ENCODE measurements around the gene TVP23C. TPM values are rescaled to one million over a fixed set of nuclear protein-coding genes. Genes with fewer than 3 reads are reported as not detected.

TVP23C gene
- total RNA-seq, 1 experiment from 2014 or later = 14.1 TPM

DNA sequence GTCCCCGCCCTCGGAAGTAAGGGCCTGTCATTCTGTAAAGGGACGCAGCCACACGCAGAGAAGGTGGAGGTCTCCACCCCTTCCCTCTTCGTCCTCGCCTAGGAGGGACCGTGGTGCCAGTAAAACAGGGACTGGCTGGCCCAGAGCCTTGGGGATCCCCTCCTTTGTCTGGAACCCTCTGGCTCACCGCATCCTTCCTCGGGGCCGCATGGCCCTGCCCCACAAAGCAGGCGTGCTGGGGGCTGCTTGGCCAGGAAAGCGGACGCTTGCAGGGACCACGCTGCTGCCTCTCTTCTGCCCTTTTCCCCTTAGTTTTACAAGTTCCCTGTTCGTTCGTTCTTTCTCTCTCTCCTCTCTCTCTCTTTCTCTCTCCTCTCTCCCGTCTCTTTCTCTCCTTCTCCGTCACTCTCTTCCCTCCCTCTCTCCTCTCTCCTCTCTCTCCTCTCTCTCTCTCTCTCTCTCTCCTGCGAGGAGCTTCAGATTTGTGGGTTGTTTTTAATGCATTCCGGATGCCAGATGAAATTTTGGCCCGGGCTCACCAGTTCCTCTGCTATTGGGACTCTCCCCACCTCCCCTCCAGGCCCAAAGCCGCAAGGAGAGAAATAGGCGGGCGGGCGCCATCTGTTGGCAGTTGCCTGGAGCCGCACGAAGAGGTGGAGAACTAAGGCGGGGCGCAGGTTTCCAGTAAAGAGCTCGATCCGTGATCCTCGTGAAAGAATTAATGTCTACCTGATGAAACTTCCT lies 60.7 kb downstream of the TVP23C start (continued):
- TF ChIP-seq REST (IDR thresholded peaks at IDR 0.05; ENCODE audit: low read depth) = no peak
- TF ChIP-seq SP1 (IDR thresholded peaks at IDR 0.05; ENCODE audit: low read depth) = no peak

DNA sequence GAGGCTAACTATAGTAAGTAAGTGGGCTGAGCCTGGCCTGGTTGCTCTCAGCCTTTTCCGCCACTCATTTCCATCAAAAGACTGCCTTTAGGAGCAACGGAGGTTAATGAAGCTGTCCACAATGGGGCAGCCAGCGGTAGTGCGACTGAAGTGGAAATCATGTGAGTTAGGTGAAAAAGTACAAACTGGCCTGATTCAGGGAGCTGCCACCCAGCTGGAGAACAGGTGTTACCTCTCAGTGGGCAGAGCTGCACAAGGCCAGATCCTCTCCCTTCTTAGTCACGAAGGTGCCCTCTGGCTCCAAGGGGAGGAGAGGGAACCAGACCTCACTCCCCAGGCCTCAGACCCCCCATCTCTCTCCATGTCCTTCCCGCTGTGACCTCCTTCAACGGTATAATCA lies 61.5 kb downstream of the TVP23C start:
- Histone ChIP-seq H2AFZ (ENCODE audit: low read depth, low read length, poor library complexity, severe bottlenecking) (no peak overlapping the region), H3K79me2 (ENCODE audit: insufficient read depth, low read length) (no peaks in the 10 kb centered on the region), H3K9ac (ENCODE audit: low read length) (no peak overlapping the region), H3K4me3 (replicated peaks in 1 of 2; ENCODE audit: low read depth in 1 of 2, low read length in 2 of 2) (no peak overlapping the region), H4K20me1 (ENCODE audit: insufficient read depth) (no peaks in the 10 kb centered on the region), H3K4me1 (ENCODE audit: control insufficient read depth in 1 of 2, insufficient read depth in 2 of 2, low read length in 2 of 2) (peaks cover 3 to 5% of the 10 kb centered on the region in 2 experiments; a peak in 3 of 4 replicates), H3K27ac (ENCODE audit: low read depth, low read length) (no peak overlapping the region), H3K36me3 (ENCODE audit: control insufficient read depth in 1 of 2, insufficient read depth in 2 of 2, low read length in 2 of 2) (no peaks in the 10 kb centered on the region), H3K9me3 (ENCODE audit: control insufficient read depth in 1 of 2, insufficient read depth in 1 of 2, low read depth in 1 of 2, low read length in 2 of 2) (no peaks in the 10 kb centered on the region), H3K27me3 (ENCODE audit: insufficient read depth, low read length) (no peaks in the 10 kb centered on the region), H3K4me2 (ENCODE audit: low read length) (no peak overlapping the region), H3K9me2 (ENCODE audit: insufficient read depth) (no peaks in the 10 kb centered on the region)
- ChIA-PET POLR2A (no interaction called here), RAD21 (ENCODE audit: low non-redundant PET in 1 of 2, low total read pairs in 2 of 2, uncharacterized antibody in 2 of 2, unreplicated experiment in 2 of 2) (no interaction called here), CTCF (interaction anchor here (0.7 kb wide), 1 partner anchor 244 kb away, joined by 3 read pairs; no protein-coding TSS in a partner anchor)
- intact Hi-C loops (cut with micrococcal nuclease) = no loop called here
- DNase-seq (ENCODE audit: low read depth, low spot score) (no peak), ATAC-seq (no peak)
- BruUV-seq (replicated peaks) = no TSS peak
- TF ChIP-seq CBX3 (IDR thresholded peaks at IDR 0.05; ENCODE audit: low read depth) = no peak
- TF ChIP-seq ZFX (IDR thresholded peaks at IDR 0.05) = no peak
- TF ChIP-seq EZH2 (IDR thresholded peaks at IDR 0.05) = no peak
- no peak for TF ChIP-seq SRF (IDR thresholded peaks at IDR 0.05; ENCODE audit: low read depth)
- TF ChIP-seq JUND (IDR thresholded peaks at IDR 0.05) = no peak
- no peak for TF ChIP-seq POLR2AphosphoS5 (IDR thresholded peaks at IDR 0.05; ENCODE audit: low read depth, low read length)
- TF ChIP-seq ZNF274 (IDR thresholded peaks at IDR 0.05; ENCODE audit: low read depth, low read length) = no peak
- TF ChIP-seq, protein P1, sequence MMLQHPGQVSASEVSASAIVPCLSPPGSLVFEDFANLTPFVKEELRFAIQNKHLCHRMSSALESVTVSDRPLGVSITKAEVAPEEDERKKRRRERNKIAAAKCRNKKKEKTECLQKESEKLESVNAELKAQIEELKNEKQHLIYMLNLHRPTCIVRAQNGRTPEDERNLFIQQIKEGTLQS (IDR thresholded peaks at IDR 0.05) = no peak
- no peak for TF ChIP-seq POLR2A (IDR thresholded peaks at IDR 0.05; ENCODE audit: borderline replicate concordance, extremely low read depth, insufficient read depth, insufficient read length)

Data from HCT116 (cell line).